ENCODE results near the gene RAB6B. TPM values are rescaled to one million over a fixed set of nuclear protein-coding genes. Genes with fewer than 3 reads are reported as not detected.

RAB6B gene
- total and polyA plus RNA-seq, 2 donors (not counting 1 experiment from before 2014, with no cell fraction given) = 0.83 to 1.5 TPM

GRCh38 chr3:133775835-133776234 is 119.8 kb downstream of the RAB6B start:
- Histone ChIP-seq H4K20me1 (ENCODE audit: control insufficient read depth, extremely low read depth, insufficient read depth, low read length) (no peaks in the 10 kb centered on the region), H3K4me2 (ENCODE audit: extremely low read depth, insufficient read depth, low read length) (no peak overlapping the region), H3K36me3 (ENCODE audit: control insufficient read depth, insufficient read depth, low read length) (no peaks in the 10 kb centered on the region), H3K9ac (ENCODE audit: insufficient read depth, low read length) (no peak overlapping the region), H2AFZ (ENCODE audit: low read length) (no peak overlapping the region), H3K4me3 (replicated peaks in 1 of 4; ENCODE audit: control extremely low read depth in 1 of 4, insufficient read depth in 1 of 4, low read depth in 3 of 4, low read length in 4 of 4) (no peak overlapping the region), H3K27ac (ENCODE audit: insufficient read depth, low read length) (no peak overlapping the region), H3K79me2 (ENCODE audit: control insufficient read depth, insufficient read depth, low read length) (no peaks in the 10 kb centered on the region), H3K9me3 (ENCODE audit: control insufficient read depth, insufficient read depth, low read depth, low read length) (no peaks in the 10 kb centered on the region), H3K4me1 (ENCODE audit: control insufficient read depth, extremely low read depth, insufficient read depth, low read length) (no peaks in the 10 kb centered on the region), H3K27me3 (ENCODE audit: control insufficient read depth, insufficient read depth, low read length) (no peaks in the 10 kb centered on the region)
- TF ChIP-seq CTCF (conservative IDR thresholded peaks at IDR 0.05 in 1 of 2, IDR thresholded peaks at IDR 0.05 in 1 of 2; ENCODE audit: low read depth in 1 of 2, low read length in 2 of 2) (no peak), EZH2 (IDR thresholded peaks at IDR 0.05; ENCODE audit: low read length, missing control alignments) (no peak)
- DNase-seq (ENCODE audit: low read depth in 2 of 2) = no peak

- Histone ChIP-seq H3K4me3 (replicated peaks in 1 of 4; ENCODE audit: control extremely low read depth in 1 of 4, insufficient read depth in 1 of 4, low read depth in 3 of 4, low read length in 4 of 4) (no peak overlapping the region), H3K9me3 (ENCODE audit: control insufficient read depth, insufficient read depth, low read depth, low read length) (no peaks in the 10 kb centered on the region), H3K4me1 (ENCODE audit: control insufficient read depth, extremely low read depth, insufficient read depth, low read length) (no peaks in the 10 kb centered on the region), H4K20me1 (ENCODE audit: control insufficient read depth, extremely low read depth, insufficient read depth, low read length) (no peaks in the 10 kb centered on the region), H3K9ac (ENCODE audit: insufficient read depth, low read length) (no peak overlapping the region), H3K36me3 (ENCODE audit: control insufficient read depth, insufficient read depth, low read length) (no peaks in the 10 kb centered on the region), H3K27ac (ENCODE audit: insufficient read depth, low read length) (no peak overlapping the region), H3K4me2 (ENCODE audit: extremely low read depth, insufficient read depth, low read length) (no peak overlapping the region), H3K79me2 (ENCODE audit: control insufficient read depth, insufficient read depth, low read length) (no peaks in the 10 kb centered on the region), H2AFZ (ENCODE audit: low read length) (no peak overlapping the region), H3K27me3 (ENCODE audit: control insufficient read depth, insufficient read depth, low read length) (no peaks in the 10 kb centered on the region)
- no peak for DNase-seq (ENCODE audit: low read depth in 2 of 2)
- no peak for TF ChIP-seq EZH2 (IDR thresholded peaks at IDR 0.05; ENCODE audit: low read length, missing control alignments)
- no peak for TF ChIP-seq CTCF (conservative IDR thresholded peaks at IDR 0.05 in 1 of 2, IDR thresholded peaks at IDR 0.05 in 1 of 2; ENCODE audit: low read depth in 1 of 2, low read length in 2 of 2)
Observed at GRCh38 chr3:133775309-133775708, 120.4 kb downstream of the RAB6B start.

Other genes starting within 250 kb of the RAB6B start
- 15.2 and 16.2 TPM in 2 replicates for gene TOPBP1, start 233.9 kb downstream of the RAB6B start, total RNA-seq
- 20.8 and 30.6 TPM in 2 replicates for gene TOPBP1, start 233.9 kb downstream of the RAB6B start, polyA plus RNA-seq
- under 0.01 and 0.33 TPM in 2 replicates for gene TF, start 149.5 kb downstream of the RAB6B start, total RNA-seq
- gene TF, start 149.5 kb downstream of the RAB6B start, polyA plus RNA-seq = 0.01 and 0.05 TPM in 2 replicates
- gene SRPRB, start 90.1 kb downstream of the RAB6B start, total RNA-seq = 63.1 and 70.6 TPM in 2 replicates
- gene SRPRB, start 90.1 kb downstream of the RAB6B start, polyA plus RNA-seq = 69.2 and 70.9 TPM in 2 replicates
- gene SLCO2A1, start 134.0 kb upstream of the RAB6B start, total RNA-seq = under 0.01 TPM in 2 replicates
- 0.12 and 1.1 TPM in 2 replicates for gene SLCO2A1, start 134.0 kb upstream of the RAB6B start, polyA plus RNA-seq